GM21360 (cell line): Measurements from ENCODE around the gene DNAJC13.

Experiments
- ATAC-seq: cut with Tn5 transposase; IDR thresholded peaks from one replicate; pipeline ENCODE4 v1.9.1; 2021; ENCODE audit warnings: mild to moderate bottlenecking, moderate library complexity; ENCODE audit not compliant: unreplicated experiment

DNAJC13 gene

DNA sequence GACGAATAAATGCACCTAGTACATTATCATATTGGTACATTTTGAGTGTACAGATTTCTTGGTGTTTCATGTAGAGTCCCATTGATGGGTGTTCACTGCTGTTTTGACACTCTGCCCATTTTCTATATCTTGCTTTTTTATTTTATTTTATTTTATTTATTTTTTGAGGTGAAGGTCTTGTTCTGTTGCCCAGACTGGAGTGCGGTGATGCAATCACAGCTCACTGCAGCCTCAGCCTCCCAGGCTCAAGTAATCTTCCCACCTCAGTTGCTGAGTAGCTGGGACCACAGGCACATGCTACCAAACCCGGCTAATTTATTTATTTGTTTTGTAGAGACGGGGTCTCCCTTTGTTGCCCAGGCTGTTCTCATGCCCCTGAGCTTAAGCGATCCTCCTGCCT, 44.2 kb downstream of the DNAJC13 start:
- no peak for ATAC-seq

GRCh38 chr3:132464066-132464465, 46.8 kb downstream of the DNAJC13 start:
- no peak for ATAC-seq

GRCh38 chr3:132469326-132469725, 52.0 kb downstream of the DNAJC13 start:
- ATAC-seq: no peak

DNA sequence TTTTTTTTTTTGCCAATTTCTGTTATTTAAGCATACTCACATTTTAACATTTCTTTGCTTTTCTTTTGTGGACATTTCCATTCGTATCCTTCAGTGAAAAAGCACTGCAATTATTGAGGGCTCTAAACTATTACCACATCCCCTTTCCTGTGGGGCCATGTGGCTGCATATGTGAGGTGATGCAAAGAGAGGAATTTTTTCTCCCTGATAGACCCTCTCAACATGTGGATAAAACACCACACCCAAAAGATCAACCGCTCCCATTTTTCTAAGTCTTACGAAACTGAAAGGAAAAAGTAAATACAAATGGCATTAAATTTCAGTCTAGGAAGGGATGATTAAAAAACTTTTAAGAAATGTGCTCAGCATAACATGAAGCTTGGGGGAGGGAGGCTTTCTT, 68.8 kb downstream of the DNAJC13 start:
- ATAC-seq: no peak

GRCh38 chr3:132488151-132488550, 70.8 kb downstream of the DNAJC13 start:
- no peak for ATAC-seq

GRCh38 chr3:132499071-132499470, 81.8 kb downstream of the DNAJC13 start:
- ATAC-seq: no peak

GRCh38 chr3:132503559-132503958, 86.3 kb downstream of the DNAJC13 start:
- ATAC-seq: no peak

DNA sequence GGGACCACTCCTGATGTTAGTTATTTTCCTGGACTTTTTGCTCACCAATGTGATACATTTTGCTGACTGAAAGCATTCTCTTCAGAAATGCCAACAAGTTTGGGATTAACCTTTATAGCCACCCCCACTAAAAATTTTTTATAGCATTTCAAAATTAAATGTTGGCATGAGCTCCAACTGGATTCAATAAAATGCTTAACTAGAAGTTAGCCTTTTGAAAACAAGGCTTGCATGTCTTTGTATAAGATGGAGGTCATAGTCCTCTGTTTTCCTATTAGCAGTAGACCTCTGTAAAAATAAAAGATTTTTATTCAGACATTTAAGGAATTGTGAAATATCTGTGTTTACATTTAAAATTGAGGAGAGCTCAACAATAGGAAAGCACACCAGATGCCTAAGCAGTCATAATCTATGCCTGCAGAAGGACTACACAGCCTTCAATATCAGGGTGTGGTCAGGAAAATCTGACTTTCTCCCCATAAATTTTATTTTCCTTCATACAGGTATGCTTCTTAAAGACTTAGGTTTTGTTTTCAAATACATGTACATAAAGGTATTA, 87.2 kb downstream of the DNAJC13 start:
- ATAC-seq: no peak

DNA sequence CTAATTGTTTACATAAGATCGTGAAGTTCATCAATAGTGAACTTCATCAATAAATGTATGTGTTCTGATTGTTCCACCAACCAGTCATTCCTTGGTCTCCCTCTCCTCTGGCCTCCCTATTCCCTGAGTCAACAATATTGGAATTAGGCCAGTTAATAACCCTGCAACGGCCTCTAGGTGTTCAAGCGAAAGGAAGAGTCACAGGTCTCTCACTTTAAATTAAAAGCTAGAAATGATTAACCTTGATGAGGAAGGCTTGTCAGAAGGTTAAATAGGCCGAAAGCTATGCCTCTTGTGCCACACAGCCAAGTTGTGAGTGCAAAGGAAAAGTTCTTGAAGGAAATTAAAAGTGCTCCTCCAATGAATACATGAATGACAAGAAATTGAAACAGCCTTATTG, 90.4 kb downstream of the DNAJC13 start:
- no peak for ATAC-seq

GRCh38 chr3:132509096-132509495, 91.8 kb downstream of the DNAJC13 start:
- ATAC-seq: no peak

GRCh38 chr3:132509506-132509905, 92.2 kb downstream of the DNAJC13 start:
- no peak for ATAC-seq

GRCh38 chr3:132513057-132513456, 95.8 kb downstream of the DNAJC13 start:
- no peak for ATAC-seq

- no peak for ATAC-seq
Observed at GRCh38 chr3:132517311-132517710, 100.0 kb downstream of the DNAJC13 start.

- ATAC-seq: no peak
Observed at GRCh38 chr3:132519914-132520313, 102.6 kb downstream of the DNAJC13 start.

GRCh38 chr3:132521901-132522300, 104.6 kb downstream of the DNAJC13 start:
- ATAC-seq: no peak

- no peak for ATAC-seq
Observed at GRCh38 chr3:132522353-132522752, 105.1 kb downstream of the DNAJC13 start.

- ATAC-seq: no peak
Observed at GRCh38 chr3:132530624-132531023, 113.3 kb downstream of the DNAJC13 start.

DNA sequence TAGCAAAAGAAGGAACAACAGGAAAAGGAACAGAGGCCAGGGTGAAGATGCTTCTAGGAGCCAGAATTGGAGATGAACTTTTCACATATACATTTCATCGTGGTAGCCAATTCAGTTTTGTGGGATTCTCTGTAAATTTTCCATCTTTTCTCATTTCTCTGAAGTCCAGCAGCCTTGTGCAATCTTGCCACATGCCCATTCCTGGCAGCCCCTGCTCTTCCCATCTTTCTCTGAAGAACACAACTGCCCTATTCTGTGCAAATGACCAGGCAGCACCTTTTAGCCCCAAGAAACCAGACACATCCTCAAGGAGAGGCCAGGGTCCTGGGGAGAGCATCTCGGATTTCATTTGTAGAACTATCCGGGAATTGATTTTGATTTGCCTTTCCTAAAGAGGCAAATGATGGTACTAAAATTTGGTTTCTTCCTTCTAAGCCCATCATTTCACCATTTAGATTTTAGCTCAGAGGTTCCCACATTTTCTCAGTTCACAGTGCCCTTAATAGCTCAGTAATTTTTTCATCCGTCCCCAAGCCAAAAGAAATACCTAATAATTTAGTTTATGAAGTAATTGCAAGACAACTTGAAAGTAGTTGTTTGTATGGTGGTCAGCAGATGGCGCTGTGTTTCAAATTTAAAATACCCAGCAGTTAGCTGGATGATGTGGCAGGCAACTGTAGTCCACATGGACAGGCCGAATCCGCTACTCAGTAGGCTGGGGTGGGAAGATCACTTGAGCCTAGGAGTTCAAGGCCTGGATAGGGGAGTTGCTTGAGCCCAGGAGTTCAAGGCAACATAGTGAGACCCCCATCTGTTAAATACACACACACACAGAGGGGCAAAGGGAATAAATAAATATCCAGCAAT, 118.5 kb downstream of the DNAJC13 start:
- ATAC-seq: no peak

DNA sequence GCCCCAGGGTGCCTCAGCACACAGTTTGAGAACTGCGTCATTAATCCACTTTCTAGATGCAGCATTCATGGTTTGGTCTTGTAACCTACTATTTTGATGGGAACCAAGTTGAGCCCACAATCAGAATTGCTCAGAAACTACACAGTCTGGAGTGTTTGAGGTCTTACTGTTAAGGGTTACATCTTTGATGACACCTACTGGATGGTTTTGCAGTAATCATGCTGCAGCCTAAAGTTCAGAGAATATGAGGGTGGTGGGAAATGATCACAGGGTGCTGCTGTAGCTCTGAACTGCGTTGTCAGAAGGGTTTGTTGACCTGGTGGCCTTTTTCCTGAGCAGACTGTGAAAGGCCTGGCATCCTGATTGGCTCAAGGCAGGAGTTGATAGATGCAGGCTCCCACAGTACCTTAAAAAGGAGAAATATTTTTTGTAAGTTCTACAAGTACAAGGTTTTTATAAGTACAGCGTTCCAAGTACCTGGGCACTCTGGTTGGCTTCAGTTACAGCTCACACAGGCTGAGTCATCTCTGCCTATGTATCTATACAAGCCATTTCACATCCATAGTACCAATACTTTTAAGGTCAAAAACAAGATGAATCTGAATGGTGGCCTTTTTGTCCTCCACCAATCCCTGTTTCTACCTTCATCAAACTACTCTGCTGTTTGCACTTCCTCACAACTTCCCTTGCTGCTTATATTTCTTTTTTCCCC, 119.3 kb downstream of the DNAJC13 start:
- ATAC-seq: no peak

DNA sequence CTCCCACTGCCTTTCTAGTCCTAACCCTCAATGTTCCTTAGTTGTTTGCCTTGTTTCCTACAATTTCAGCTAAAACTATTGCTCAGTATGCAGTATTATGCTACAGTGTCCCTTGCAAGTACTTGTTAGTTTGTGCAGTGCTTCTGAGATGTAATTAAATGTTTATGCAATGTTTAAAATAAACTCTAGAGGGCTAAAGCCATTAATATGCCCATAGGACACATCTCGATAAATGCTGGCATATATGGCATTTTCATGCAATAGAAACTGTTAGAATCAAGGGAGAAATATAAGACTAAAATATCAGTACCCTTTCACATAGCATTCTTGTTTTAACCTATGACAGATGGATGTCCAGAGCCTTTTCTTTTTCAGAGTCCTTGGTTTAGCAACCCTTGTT, 120.0 kb downstream of the DNAJC13 start:
- ATAC-seq: no peak

DNA sequence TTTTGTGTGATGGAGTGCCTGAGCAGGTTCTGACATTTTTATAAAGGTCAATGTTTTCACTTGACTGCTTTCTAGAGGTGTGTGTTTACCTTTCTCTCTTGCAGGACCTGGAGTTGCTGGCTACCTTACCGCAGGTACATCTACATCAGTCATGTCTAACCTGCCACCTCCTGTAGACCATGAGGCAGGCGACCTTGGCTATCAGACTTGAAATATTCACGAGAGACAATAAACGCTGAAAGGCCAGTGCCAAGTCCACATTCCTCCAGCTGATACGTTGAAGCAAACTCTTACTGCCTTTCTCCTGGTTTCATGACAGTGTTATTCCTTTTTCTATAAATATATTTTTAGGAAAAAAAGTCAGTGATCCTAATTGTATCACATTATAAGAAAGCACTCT, 120.8 kb downstream of the DNAJC13 start:
- no peak for ATAC-seq

DNA sequence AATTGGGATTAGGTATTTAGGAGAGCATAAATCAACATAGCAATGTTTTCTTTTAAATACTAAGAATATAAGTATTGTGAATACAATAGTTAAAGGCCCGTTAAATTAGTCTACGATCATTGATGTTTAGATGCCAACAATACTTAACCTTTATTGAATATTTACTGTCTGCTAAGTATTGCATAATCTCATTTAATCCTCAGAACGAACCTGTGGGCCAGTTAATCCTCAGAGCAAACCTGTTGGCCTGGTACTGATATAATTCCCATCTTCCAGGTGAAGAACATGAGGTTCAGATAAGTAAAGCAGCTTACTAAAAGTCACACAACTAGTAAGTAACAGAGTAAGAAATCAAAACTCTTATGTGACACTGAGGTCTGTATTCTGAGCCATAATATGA, 122.4 kb downstream of the DNAJC13 start:
- ATAC-seq: no peak
